Activated CD4-positive, alpha-beta T cell treated with anti-CD3 and anti-CD28 coated beads, Interleukin-2, amount 50 U/mL, for 1 hour (primary cell): ENCODE data around the gene FANCC.
"Not testable (repeated sequence)": the region's sequence is repeated elsewhere in the genome, so short reads cannot be mapped to it uniquely, and the experiment has no call there.

Experiments
- DNase-seq: peaks from one replicate; pipeline ENCODE4 v3.0.0-alpha.2; 2020

The FANCC gene

GRCh38 chr9:95276395-95276954 is 41.0 kb downstream of the FANCC start:
- DNase-seq, result no peak

- DNase-seq, result not testable (repeated sequence)
Observed at GRCh38 chr9:95274160-95274559, 43.3 kb downstream of the FANCC start.

DNA sequence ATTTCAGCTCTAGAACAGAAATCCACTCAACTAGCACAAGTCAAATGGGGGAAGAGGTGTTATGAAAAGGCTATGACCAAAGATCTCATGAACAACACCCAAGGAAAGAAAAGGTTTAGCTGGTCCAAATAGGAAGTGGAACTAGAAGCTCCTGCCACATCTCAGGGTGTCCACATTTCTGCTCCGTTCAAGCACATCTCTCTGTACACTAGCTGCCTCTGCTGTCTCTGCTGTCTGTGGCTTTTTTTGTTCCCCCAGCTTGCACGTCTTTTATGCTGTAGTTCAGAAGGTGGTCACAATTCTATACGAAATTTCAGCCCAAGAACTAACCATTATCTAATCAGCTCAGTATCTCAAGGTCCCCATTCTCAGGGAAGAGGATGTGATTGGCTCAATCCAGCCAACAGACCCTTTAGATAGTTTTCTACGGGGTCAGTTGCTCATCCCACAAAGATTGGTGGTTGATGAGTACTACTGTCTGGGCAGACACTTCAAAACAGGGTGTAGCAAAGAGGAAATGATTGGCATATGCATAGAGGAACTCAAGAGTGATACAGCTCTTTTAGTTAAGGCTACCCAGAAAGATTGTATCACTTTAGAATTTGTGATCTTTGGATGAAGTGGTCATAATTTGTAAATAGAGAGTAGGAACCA is 44.0 kb downstream of the FANCC start:
- DNase-seq, result no peak

- DNase-seq, result no peak
Observed at GRCh38 chr9:95272830-95273229, 44.7 kb downstream of the FANCC start.

DNA sequence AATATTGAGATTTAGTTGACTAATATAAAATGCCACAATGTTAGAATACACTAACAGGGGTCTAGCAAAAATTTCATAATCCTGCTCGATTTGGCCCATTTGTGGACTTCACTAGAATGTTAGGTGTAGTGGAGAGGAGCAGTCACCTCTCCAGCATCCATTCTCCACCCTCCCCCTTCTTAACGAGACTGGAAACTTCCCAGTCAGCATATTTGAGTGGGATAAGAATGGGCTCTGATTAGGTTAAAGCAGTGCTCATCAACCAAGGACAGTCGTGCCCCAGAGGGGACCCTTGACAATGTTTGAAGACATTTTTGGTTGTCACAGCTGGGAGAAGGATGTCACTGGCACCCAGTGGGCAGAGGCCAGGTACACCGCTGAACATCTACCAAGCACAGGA is 46.7 kb downstream of the FANCC start:
- no peak for DNase-seq

GRCh38 chr9:95269803-95270773 is 47.4 kb downstream of the FANCC start:
- not testable (repeated sequence) for DNase-seq

GRCh38 chr9:95268681-95269080 is 48.8 kb downstream of the FANCC start:
- no peak for DNase-seq

DNA sequence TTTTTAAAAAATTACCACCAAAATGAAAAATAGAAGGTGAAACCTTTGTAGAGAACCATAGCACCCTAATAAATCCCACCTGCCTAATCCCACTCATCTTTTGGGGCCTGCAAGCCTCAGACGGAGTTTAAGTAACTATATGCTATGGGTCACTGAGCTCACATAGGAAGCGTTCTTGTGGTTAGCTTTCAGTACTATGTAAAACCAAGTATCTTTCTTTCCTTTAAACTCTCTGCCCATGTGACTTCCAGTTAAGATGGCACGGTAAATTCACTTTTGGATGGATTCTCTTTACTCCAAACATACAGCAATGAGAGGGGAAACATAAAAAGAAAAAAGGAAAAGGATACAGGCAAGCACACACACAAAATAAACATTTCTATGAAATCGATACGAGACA is 50.9 kb downstream of the FANCC start:
- DNase-seq, result no peak

DNA sequence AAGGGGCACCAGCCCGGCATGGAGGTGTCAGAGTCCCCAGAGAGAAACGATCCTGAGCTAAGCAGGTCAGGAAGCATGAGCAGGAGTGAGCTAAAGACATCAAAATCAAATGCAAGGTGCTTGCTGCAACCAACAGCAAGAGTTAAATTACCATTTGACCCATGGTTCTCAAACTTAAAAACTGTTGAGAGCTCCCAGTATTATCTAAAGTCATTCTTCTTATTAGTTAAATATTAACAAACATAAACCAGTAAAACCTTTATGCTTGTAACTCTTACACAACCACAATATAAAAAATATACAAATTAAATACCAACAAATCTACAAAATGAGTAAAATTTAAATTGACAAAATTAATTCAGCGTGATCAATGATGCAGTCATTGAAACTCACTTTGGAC is 51.5 kb downstream of the FANCC start:
- no peak for DNase-seq

DNA sequence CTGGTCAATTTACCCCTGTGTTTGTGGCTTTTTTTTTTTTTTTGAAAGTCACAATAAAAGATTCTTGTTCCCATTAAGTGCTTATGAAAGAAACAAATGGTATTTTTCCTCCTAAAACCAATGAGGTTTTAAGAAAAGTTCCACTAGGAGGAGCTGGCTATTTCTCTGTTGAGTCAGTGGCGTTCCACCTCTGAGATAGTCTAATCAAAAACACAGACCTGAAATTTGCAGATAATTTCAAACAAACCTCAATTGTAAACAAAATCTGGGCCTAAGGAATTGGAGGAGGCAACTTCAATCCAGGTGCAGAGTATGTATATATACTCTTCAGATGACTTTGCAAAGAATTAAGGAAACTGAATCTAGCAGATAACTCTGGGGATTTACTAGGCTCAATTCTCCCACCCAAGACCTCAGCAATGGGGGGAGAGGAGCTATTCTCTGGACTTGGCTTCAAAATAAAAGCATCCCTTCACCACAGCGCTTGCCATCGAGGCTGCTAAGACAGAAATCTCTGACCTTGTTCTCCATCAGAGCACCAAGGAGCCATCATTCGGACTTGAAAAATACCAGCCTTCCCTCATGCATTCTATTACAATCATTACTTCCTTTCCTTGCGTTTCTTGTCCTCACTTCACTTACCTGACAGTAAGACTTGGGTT is 52.4 kb downstream of the FANCC start:
- no peak for DNase-seq

- DNase-seq, result no peak
Observed at GRCh38 chr9:95261890-95262289, 55.6 kb downstream of the FANCC start.

- no peak for DNase-seq
Observed at GRCh38 chr9:95250462-95251221, 66.9 kb downstream of the FANCC start.

- DNase-seq, result no peak
Observed at GRCh38 chr9:95249986-95250385, 67.5 kb downstream of the FANCC start.

DNA sequence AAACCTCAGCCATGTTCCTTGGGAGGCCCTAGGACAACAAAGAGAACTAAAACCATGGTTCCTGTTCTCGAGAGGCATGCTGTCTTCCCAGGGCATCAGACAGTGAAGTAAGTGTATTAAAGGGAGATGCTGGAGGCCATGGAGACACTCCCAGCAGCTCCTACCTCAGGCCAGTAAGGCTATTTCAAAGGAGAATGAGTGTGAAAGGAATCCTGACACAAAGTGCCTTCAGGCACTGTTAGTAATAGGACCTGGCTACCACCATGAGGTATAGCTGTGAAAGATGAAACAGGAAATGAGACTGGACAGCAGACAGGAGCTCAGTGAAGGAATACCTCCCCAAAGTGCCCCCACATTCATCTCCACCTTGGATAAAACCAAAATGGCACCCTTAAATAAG is 71.0 kb downstream of the FANCC start:
- no peak for DNase-seq

GRCh38 chr9:95242613-95243012 is 74.9 kb downstream of the FANCC start:
- no peak for DNase-seq

- DNase-seq, result no peak
Observed at GRCh38 chr9:95239071-95239470, 78.4 kb downstream of the FANCC start.

- DNase-seq, result no peak
Observed at GRCh38 chr9:95237336-95237735, 80.2 kb downstream of the FANCC start.

DNA sequence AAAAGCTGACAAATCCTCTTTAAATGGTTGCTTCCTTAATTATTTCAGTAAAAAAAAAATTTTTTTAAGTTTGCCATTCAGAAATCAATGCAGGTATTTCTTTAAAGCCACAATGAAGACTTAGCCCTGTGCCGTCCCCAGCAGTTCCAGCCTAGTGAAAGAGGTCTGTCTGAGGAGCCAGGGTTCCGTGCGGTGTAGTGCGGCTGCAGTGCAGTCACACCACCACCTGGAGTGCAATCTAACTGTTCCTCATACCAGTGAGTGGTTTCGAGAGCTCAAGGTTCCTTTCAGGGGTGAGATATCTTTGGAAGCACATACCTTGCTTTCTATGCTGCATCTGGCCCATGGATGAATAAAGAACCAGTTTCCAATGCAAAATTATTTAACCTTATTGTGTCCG is 87.5 kb downstream of the FANCC start:
- no peak for DNase-seq

DNA sequence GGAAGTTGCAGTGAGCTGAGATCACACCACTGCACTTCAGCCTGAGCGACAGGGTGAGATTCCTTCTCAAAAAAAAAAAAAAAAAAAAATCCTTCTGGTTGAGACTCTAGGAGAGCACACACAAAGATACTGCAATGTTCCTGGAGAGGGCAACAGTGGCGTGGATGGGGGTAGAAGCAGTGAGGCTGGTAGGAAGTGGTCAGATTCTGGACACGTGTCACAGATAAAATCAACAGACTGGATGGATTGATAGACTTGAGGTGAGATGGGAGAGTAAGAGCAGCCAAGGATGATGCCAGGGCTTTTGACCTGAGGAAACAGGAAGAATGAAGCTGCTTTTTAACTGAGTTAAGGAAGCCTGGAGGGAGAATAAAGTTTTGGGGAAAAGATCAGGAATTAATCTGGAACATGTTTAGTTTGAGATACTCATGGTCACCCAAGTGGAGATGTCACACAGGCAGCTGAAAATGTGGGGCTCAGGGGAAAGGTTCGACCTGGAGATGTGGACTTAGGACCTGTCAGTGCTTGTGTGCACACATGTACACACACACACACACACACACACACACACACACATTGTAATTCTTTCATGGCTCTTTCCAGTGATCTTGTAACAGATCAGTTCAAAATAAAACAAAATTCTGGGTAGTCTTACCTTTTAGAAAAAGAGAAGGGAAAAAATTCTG is 88.1 kb downstream of the FANCC start:
- DNase-seq, result no peak

- DNase-seq, result no peak
Observed at GRCh38 chr9:95226921-95227320, 90.6 kb downstream of the FANCC start.

- DNase-seq, result no peak
Observed at GRCh38 chr9:95225726-95226106, 91.8 kb downstream of the FANCC start.
